ENCODE data around the gene VCAM1.

- no peak for TF ChIP-seq CTCF (IDR thresholded peaks at IDR 0.05; ENCODE audit: poor library complexity, severe bottlenecking)
- TF ChIP-seq EZH2 (IDR thresholded peaks at IDR 0.05; ENCODE audit: borderline replicate concordance, insufficient read depth, low read length, poor library complexity, severe bottlenecking): no peak
These were observed 16.8 kb downstream of the VCAM1 start for GRCh38 chr1:100736324-100736723.

Data from neural cell (in vitro differentiated cells).